ENCODE measurements around the gene RGN.

- TF ChIP-seq CTCF (IDR thresholded peaks at IDR 0.05): no peak
- no peak for TF ChIP-seq ZFX (IDR thresholded peaks at IDR 0.05; ENCODE audit: borderline replicate concordance)
Measured at GRCh38 chrX:47112316-47112954, 34.2 kb downstream of the RGN start.
